Prostate gland (tissue), 2 donors: ENCODE data around the gene SHISA6.

ENCODE experiments used
- CTCF ChIP-seq, 4 experiments: fragments of 200-600 bp in 2 of 4; fragments of 450-650 bp in 2 of 4; sonication (generic) in 2 of 4; IDR thresholded peaks; 1 replicate in 3 of 4; 2 replicates in 1 of 4; pipeline ENCODE4 v1.5.1; 2016 to 2019; ENCODE audit warnings: antibody characterized with exemption in 4 of 4, mild to moderate bottlenecking in 2 of 4, moderate library complexity in 2 of 4
- POLR2A ChIP-seq: fragments of 450-650 bp; IDR thresholded peaks from one replicate; pipeline ENCODE4 v1.6.1; 2016; ENCODE audit warnings: antibody characterized with exemption, mild to moderate bottlenecking

GRCh38 chr17:11251561-11252107 lies 10.6 kb downstream of the SHISA6 start:
- TF ChIP-seq CTCF (IDR thresholded peaks at IDR 0.05), result no peak
- no peak for TF ChIP-seq POLR2A
